ENCODE data around the gene CCDC81.
"Not testable (repeated sequence)": the region's sequence is repeated elsewhere in the genome, so short reads cannot be mapped to it uniquely, and the experiment has no call there.

CCDC81 gene

GRCh38 chr11:86390487-86390886 is 15.8 kb downstream of the CCDC81 start:
- DNase-seq: no peak

GRCh38 chr11:86395061-86395551 is 20.4 kb downstream of the CCDC81 start:
- no peak for DNase-seq

DNA sequence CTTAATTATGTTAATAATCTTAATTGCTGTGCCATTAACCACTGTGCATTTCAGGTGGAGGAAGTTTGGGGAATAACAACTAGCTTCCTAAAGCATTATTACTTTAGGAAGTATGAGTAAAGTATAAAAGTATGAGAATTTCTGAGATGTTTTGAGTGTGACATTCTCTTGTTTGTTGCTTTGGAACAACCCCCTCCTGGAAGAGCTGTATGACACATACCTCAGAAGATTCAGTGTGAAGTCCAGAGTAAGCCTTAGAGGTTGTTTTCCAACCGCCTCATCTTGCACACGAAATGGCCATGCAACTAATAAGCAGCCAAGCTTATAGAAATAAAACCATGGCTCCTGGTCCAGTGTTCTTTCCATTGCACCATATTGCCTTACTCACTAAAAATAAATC is 21.7 kb downstream of the CCDC81 start:
- DNase-seq: no peak

GRCh38 chr11:86397351-86397750 is 22.7 kb downstream of the CCDC81 start:
- no peak for DNase-seq

- no peak for DNase-seq
These were observed 23.4 kb downstream of the CCDC81 start for GRCh38 chr11:86398106-86398505.

DNA sequence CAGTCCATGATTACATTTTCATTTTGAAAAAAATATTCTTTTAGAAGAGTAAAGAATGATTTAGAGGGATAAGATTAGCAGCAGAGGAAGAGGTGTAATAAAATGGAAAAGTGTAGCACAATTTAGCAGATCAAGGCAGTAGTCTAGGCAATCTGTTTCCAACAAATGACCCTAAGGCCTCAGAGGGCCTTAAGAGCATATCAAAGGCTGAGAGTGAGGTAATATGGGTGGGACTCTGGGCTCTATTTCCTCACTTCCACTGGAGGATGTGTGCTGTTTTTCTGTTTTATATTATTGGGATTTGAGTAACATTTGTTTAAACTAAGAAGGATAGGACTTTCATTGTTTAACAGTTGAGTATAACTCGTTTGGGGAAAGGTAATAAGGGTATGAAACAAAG is 28.8 kb downstream of the CCDC81 start:
- DNase-seq: no peak

DNA sequence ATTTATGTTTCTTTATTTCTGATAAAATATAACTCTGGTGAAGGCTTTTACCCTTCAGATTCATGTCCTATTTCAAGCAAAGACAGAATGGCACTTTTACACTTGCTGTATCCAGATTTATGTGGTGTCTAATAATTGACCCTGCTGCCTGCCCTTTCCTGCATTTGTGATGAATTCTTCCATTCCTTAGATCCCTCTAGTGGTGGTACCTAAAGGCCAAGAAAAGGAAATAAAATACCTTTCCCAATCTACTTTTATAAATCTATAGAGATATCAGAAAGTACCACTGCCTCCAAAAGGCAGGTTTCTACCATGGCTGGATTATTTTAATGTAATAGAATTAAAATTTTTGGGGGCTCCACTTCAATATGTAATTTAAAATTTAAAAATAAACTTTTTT is 34.2 kb downstream of the CCDC81 start:
- DNase-seq: no peak

DNA sequence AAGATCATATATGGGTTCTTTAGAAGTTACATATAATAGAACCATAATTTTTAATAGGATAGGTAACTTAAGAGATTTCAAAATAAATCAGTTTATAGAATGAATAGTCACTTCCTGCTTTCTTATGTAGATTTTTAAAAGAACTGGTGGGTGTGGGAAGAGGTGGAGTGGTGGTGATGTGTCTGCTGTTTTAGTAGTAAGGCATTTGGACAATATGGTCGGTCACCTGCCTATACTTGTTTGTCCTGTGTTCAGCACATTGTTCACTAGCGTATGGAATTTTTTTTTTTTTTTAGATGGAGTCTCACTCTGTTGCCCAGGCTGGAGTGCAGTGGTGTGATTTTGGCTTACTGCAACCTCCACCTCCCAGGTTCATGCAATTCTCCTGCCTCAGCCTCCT is 39.3 kb downstream of the CCDC81 start:
- no peak for DNase-seq

DNA sequence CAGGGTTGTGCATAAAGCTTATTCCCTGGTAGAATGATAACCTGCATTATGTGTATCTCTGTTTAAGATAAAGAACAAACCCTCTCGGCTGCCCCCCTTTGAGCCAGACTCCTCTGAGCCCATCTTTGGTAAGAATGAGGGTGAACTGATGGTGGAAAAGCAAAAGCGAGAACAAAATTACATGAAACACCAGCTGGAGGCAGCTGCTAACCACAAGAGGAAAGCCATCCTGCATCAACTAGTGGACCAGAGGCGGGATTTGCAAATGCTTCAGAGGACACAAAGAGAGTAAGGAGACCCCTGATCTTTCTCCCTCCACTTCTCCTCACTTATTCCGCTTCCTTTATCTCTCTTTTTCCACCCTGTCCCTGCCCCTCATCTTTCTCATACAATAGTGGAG is 40.3 kb downstream of the CCDC81 start:
- no peak for DNase-seq

- no peak for DNase-seq
These were observed 41.8 kb downstream of the CCDC81 start for GRCh38 chr11:86416494-86416893.

- DNase-seq: not testable (repeated sequence)
These were observed 42.3 kb downstream of the CCDC81 start for GRCh38 chr11:86416951-86417350.

DNA sequence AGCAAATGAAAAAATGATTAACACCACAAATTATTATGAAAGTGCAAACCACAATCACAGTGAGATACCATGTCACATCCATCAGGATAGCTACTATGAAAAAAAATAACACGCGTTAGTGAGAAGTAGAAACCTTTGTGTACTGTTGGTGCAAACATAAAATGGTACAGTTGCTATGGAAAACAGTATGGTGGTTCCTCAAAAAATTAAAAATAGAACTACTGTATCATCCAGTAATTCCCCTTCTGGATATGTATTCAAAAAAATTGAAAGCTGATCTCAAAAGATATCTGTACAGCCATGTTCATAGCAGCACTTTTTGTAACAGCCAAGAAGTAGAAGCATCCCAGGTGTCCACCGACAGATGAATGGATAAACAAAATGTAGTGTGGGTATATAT is 43.4 kb downstream of the CCDC81 start:
- no peak for DNase-seq

GRCh38 chr11:86418513-86418912 is 43.8 kb downstream of the CCDC81 start:
- no peak for DNase-seq

- DNase-seq: no peak
These were observed 44.2 kb downstream of the CCDC81 start for GRCh38 chr11:86418917-86419316.

- DNase-seq: no peak
These were observed 47.3 kb downstream of the CCDC81 start for GRCh38 chr11:86421946-86422345.

- DNase-seq: no peak
These were observed 47.7 kb downstream of the CCDC81 start for GRCh38 chr11:86422371-86422770.

DNA sequence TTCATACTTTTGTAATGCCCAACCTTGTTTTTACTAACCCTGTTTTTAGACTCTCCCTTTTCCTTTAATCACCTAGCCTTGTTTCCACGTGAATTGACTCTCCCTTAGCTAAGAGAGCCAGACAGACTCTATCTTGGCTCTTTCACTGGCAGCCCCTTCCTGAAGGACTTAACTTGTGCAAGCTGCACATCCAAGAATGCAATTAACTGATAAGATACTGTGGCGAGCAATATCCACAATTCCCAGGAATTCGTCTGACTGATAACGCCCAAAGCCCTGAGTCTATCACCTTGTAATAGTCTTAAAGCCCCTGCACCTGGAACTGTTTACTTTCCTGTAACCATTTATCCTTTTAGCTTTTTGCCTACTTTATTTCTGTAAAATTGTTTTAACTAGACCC is 48.8 kb downstream of the CCDC81 start:
- DNase-seq: not testable (repeated sequence)

- DNase-seq: no peak
These were observed 52.8 kb downstream of the CCDC81 start for GRCh38 chr11:86427441-86427840.

GRCh38 chr11:86431258-86431657 is 56.6 kb downstream of the CCDC81 start:
- DNase-seq: no peak

DNA sequence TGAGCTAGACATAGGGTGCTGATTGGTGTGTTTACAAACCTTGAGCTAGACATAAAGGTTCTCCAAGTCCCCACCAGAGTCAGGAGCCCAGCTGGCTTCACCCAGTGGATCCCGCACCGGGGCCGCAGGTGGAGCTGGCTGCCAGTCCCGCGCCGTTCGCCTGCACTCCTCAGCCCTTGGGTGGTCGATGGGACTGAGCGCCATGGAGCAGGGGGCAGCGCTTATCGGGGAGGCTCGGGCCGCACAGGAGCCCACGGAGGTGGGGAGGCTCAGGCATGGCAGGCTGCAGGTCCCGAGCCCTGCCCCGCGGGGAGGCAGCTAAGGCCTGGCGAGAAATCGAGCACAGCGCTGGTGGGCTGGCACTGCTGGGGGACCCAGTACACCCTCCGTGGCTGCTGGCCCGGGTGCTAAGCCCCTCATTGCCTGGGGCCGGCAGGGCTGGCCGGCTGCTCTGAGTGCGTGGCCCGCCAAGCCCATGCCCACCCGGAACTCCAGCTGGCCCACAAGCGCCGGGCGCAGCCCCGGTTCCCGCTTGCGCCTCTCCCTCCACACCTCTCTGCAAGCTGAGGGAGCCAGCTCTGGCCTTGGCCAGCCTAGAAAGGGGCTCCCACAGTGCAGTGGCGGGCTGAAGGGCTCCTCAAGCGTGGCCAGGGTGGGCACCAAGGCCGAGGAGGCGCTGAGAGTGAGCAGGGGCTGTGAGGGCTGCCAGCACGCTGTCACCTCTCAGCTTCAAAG is 58.8 kb downstream of the CCDC81 start:
- not testable (repeated sequence) for DNase-seq

- no peak for DNase-seq
These were observed 61.0 kb downstream of the CCDC81 start for GRCh38 chr11:86435711-86436110.

DNA sequence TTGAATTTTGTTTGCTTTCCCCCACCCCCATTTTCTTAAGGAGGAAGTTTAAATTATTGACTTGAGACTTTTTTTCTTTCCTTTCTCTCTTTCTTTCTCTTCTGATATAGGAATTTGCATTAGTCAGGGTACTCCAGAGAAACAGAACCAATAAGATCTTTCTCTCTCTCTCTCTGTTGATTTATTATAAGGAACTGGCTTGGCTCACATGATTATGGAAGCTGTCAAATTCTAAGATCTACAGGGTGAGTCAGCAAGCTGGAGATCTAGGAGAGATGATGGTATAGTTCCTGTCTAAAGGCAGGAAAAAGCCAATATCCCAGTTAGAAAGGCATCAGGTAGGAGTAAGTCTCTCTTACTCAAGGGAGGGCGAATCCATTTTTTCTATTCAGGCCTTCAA is 64.0 kb downstream of the CCDC81 start:
- no peak for DNase-seq

GRCh38 chr11:86440305-86440716 is 65.6 kb downstream of the CCDC81 start:
- no peak for DNase-seq

DNA sequence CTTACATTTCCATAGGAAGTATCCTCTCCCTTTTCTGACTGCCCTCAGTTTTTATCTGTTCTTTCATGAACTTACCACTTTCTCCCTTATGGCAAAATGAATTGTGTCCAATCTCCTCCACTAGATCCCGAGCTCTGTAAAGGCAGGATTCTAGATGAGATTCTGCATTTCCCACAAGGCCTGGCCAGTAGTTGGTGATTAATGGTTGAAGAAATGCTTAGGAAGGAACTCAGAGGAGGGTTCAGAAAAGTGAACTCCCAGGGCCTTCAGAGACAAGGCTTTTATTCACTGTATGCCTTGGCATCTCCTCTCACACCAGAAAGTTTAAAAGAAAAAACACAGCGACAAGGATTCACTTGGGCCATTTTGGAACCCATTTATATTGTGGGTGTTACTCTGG is 66.2 kb downstream of the CCDC81 start:
- DNase-seq: no peak

DNA sequence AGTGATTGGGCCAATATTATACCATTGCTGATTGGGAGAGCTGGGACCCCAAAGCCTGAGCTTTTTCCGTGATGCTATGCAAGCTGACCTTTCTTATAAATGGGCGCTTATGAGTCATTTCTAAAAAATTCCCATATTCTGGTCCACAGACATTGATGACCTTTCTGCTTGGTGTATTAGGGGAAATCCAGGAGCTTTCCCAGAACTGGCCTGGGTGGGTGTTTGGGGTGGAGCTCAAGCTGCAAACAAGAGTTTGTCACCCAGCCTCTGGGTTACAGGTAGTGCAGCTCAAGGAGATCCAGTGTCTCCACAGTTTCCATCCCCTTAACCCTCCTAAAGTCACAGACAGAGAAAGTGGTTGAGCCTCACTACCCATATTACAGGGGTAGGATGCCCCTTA is 67.7 kb downstream of the CCDC81 start:
- DNase-seq: no peak
